HG03457 (cell line): Measurements from ENCODE around the gene HMMR.
A peak's percentile ranks its signal among the peaks of the same experiment; 100 is the strongest.
"Not testable (repeated sequence)": the region's sequence is repeated elsewhere in the genome, so short reads cannot be mapped to it uniquely, and the experiment has no call there.

Experiments used
- ATAC-seq: cut with Tn5 transposase; IDR thresholded peaks from one replicate; pipeline ENCODE4 v1.9.1; 2021; ENCODE audit warnings: moderate number of reproducible peaks; ENCODE audit not compliant: unreplicated experiment

Gene HMMR

GRCh38 chr5:163506095-163506457 lies 45.6 kb downstream of the HMMR start:
- ATAC-seq: peak; percentile 6

- ATAC-seq: no peak
These were observed 46.3 kb downstream of the HMMR start for GRCh38 chr5:163506726-163507125.

GRCh38 chr5:163508753-163509152 lies 48.3 kb downstream of the HMMR start:
- ATAC-seq: no peak

- ATAC-seq: no peak
These were observed 49.0 kb downstream of the HMMR start for GRCh38 chr5:163509291-163509951.

- ATAC-seq: no peak
These were observed 52.1 kb downstream of the HMMR start for GRCh38 chr5:163512526-163512925.

GRCh38 chr5:163525096-163525495 lies 64.7 kb downstream of the HMMR start:
- ATAC-seq: no peak

- no peak for ATAC-seq
These were observed 69.3 kb downstream of the HMMR start for GRCh38 chr5:163529698-163530097.

GRCh38 chr5:163531272-163531671 lies 70.8 kb downstream of the HMMR start:
- no peak for ATAC-seq

- ATAC-seq: no peak
These were observed 72.0 kb downstream of the HMMR start for GRCh38 chr5:163532171-163533084.

- no peak for ATAC-seq
These were observed 72.8 kb downstream of the HMMR start for GRCh38 chr5:163533223-163533622.

GRCh38 chr5:163534492-163535094 lies 74.2 kb downstream of the HMMR start:
- ATAC-seq: no peak

- no peak for ATAC-seq
These were observed 74.9 kb downstream of the HMMR start for GRCh38 chr5:163535290-163535689.

- ATAC-seq: not testable (repeated sequence)
These were observed 76.0 kb downstream of the HMMR start for GRCh38 chr5:163536442-163536841.

- no peak for ATAC-seq
These were observed 80.3 kb downstream of the HMMR start for GRCh38 chr5:163540696-163541095.
